ENCODE data around the gene PML.
"Not testable (repeated sequence)": the region's sequence is repeated elsewhere in the genome, so short reads cannot be mapped to it uniquely, and the experiment has no call there.

Gene PML

DNA sequence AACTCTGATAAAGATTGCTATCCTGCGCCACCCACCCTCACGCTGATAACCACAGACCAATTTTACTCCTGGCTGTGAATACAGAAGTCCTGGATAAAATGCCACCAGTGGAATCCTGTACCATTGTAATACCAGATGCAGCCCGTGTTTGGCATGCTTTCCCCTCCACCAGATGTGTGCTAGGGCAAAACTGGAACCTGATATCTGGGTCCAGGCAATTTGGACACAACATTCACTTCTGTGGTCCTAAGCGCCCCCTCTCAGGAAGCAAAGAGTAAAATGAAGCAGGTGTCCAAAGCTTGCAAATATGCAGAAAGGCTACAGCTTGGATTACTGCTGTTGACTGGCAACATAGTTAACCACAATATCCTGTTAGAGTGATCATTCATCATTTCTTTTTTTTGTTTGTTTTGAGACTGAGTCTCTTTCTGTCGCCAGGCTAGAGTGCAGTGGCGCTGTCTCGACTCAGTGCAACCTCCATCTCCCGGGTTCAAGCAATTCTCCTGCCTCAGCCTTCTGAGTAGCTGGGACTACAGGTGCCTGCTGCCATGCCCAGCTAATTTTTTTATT, 35.4 kb upstream of the PML start:
- DNase-seq (ENCODE audit: low read depth in 2 of 2): no peak

DNA sequence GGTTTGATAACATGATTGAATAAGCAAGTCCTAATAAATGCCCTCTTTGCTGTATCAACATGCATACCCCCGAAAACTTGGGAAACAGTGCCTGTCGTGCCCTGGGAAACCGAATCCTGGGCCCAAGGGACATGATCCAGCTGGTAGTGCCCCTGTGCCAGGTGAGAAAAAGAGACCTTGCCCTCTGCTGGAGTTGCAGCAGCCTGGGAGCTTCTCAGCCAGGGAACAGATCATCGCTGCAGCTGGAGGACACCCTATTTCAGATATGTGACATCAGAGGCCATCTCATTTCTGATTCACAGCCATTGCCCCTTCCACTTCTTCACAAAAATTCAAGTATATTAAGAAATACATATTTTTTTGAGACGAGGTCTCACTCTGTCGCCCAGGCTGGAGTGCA, 34.7 kb upstream of the PML start:
- DNase-seq (ENCODE audit: low read depth in 2 of 2): no peak

DNA sequence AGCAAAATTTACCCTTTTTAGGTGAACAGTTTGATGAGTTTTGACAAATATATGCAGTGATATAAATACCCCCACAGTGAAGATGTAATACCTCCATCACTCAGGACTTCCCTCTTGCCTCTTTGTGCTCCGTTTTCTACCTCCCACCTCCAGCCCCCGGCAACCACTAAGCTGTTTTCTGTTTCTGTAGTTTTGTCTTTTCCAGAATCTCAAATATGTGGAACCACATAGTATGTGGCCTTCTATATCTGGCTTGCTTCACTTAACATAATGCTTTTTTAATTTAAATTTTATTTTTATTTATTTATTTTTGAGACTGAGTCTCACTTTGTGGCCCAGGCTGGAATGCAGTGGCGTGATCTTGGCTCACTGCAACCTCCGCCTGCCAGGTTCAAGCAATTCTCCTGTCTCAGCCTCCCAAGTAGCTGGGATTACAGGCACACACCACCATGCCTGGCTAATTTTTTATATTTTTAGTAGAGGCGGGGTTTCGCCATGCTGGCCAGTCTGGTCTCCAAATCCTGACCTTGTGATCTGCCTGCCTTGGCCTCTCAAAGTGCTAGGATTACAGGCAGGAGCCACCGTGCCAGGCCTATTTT, 33.9 kb upstream of the PML start:
- DNase-seq (ENCODE audit: low read depth in 2 of 2): not testable (repeated sequence)

DNA sequence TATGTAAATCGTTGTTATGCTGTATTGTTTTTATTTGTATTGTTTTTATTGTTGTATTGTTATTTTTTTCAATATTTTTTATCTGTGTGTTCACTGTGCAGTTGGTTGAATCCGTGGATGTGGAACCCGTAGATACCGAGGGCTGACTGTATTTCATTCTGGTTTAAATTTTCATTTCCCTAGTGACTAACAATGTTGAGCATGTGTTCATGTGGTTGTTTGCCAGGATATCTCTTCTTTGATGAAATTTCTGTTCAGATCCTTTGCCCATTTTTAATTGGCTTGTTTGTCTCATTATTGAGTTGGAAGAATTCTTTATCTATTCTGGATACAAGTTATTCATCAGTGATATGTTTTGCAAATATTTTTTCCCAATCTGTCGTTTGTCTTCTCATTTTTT, 32.1 kb upstream of the PML start:
- no peak for DNase-seq (ENCODE audit: low read depth in 2 of 2)

DNA sequence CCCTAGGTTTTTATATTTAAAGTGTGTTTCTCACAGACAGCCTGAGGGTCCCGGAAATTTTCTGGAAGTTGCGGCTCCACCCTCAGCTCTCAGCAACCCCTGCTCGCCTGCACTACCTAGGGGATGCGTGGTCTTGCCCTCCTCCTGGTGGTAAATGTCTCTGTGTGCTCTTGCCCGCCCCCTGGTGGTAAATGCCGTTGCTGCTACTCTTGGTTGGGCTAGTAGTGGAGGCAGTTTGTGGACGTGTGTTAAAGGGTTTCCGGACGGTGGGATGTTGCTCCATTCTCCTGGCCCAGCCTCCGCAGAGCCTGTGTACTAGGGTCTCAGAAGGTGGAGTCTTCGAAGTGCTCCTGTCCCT, 29.8 kb upstream of the PML start:
- peak; percentile 60 to 69 for DNase-seq (ENCODE audit: low read depth in 2 of 2)

DNA sequence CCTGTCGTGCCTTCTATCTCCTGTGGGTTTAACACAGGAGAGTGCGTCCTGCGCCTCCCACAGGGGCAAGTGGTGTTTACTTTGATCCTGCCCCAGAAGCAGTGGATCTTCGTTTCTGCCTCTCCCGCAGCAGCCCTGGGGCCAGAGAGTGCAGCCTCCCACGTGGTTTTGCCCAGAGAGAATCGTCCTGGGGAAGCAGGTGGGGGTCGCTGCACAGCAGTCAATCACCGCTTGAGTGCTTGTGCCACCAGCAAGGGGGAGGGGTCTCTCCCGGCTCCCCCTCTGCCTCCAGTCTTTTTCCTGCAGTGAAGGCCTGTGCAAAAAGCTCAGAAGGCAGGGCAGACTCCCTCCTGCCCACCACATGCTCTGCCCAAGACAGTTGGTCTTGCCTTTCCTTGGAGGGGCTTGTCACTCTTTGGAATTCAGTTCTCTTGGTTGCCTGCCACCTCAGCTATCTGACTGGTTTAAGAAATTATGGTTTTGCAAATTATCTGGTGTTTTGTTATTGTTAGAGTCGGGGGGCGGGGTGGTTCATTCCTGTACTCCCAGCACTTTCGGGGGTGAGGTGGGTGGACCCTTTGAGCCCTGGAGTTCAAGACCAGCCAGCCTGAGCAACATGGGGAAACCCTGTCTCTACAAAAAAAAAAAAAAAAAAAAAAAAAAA, 29.3 kb upstream of the PML start:
- no peak for DNase-seq (ENCODE audit: low read depth in 2 of 2)

DNA sequence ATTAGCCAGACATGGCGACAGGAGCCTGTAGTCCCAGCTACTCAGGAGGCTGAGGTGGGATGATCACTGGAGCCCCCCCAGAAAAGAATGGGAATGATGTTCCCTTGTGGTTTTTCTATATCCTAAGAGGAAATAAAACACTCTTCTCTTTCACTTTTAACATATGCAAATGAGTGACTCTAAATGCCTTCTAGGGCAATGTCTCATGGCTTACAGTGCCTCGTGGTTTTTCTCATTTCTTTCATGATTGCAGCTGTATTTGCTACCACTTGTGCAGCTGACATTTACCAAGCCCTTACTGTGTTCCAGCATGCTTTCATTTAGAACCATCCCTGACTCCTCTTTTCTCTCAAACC, 28.8 kb upstream of the PML start:
- no peak for DNase-seq (ENCODE audit: low read depth in 2 of 2)

DNA sequence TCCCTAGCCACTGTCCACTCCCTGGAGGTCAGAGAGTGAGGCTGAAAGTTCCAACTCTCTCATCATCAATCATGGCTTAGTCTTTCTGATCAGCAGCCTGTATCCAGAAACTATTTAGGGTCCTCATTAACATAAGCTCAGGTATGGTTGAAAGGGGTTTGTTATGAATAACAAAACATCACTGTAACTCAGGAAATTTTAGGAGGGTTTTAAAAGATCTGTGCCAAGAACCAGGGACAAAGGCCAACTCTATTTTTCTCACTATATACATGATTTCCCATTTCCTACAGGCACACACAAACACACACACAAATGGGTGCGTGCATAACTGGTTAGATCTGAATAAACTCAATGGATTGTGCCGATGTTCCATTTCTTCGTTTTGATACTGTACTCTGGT, 26.1 kb upstream of the PML start:
- DNase-seq (ENCODE audit: low read depth in 2 of 2): no peak

DNA sequence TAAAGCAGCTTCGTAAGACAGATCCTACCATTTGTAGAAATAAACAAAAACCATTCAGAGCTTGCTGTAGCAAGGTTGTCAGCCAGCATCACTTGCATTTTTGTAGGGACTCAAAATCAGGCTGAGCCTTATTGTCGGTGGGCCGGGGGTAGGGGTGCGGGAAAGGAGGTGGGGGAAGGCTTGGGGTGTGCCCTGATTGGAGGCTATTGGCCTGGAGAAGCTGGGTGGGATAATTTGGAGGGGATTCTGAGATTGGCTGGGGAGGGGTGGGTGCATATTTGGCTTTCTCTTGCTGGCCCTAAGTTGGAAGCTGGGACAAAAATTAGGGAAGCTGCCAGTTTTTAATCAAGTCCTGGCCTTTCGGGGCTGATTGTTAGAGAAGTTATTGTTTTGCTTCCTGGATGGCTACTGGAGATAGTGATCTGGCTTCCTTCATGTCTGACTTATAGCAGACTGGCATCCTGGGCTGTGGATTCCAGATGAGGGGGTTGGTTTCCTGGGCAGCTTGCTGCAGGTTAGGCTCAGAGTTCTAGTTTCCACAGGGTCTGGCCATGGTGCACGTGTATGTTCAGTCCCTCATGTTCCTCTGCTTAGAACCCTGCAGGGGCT, 25.3 kb upstream of the PML start:
- DNase-seq (ENCODE audit: low read depth in 2 of 2): no peak

DNA sequence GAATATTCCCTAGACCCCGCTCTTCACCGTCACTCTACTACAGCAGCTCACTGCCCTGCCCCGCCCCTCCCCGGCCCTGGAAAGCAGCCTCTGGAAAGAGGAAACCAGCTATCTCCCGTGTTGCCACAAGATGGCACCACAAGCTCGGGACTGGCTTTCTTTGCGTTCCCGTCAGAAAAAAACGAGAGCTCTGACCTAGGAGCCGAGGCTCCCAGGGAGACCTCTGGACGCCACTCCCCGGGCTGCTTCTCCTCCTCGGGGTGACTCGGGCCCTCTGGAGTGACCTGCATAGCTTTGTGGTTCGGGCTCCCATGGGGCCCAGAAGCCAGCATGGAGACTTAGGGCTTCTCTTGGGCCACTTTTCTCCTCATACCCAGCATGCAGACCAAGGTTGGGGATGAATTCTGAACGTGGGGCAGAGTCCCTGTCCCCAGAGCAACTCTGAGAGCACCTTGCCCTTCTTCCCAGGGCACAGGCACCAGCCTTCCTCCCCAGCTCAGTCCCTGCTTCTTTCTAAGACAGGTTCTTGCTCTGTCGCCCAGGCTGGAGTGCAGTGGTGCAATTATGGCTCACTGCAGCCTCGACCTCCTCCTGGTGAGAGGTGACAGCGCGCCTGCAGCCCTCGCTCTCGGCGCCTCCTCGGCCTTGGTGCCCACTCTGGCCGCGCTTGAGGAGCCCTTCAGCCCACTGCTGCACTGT, 21.4 kb upstream of the PML start:
- DNase-seq (ENCODE audit: low read depth in 2 of 2): peak; percentile 43 to 47

DNA sequence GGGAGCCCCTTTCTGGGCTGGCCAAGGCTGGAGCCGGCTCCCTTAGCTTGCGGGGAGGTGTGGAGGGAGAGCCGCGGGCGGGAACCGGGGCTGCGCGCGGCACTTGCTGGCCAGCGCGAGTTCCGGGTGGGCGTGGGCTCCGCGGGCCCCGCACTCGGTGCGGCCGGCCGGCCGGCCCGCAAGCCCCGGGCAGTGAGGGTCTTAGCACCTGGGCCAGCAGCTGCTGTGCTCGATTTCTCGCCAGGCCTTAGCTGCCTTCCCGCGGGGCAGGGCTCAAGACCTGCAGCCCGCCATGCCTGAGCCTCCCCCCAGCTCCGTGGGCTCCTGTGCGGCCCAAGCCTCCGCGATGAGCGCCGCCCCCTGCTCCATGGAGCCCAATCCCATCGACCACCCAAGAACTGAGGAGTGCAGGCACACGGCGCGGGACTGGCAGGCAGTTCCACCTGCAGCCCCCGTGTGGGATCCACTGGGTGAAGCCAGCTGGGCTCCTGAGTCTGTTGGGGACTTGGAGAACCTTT, 20.8 kb upstream of the PML start:
- not testable (repeated sequence) for DNase-seq (ENCODE audit: low read depth in 2 of 2)

DNA sequence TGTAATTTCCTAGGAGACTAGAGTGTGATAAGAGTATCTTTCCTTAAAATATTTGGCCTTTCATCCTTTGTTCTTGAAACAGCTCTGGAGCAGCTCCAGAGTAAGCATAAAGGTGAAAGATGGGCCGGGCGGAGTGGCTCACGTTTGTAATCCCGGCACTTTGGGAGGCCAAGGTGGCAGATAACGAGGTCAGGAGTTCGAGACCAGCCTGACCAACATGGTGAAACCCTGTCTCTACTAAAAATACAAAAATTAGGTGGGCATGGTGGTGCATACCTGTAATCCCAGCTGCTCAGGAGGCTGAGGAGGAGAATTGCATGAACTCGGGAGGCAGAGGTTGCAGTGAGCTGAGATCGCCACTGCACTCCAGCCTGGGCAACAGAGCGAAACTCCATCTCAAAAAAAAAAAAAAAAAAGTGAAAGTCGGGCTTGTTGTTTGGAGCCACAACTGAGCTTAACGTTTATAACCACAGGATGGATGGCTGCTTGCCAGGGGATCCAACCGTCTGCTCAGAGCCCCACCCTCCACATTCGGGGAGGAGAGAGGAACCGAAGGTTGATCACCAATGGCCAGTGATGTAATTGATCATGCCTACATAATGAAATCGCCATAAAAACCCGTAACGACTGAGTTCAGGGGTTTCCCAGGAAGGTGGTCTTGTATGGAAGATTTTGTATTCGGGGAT, 18.9 kb upstream of the PML start:
- DNase-seq (ENCODE audit: low read depth in 2 of 2): not testable (repeated sequence)

DNA sequence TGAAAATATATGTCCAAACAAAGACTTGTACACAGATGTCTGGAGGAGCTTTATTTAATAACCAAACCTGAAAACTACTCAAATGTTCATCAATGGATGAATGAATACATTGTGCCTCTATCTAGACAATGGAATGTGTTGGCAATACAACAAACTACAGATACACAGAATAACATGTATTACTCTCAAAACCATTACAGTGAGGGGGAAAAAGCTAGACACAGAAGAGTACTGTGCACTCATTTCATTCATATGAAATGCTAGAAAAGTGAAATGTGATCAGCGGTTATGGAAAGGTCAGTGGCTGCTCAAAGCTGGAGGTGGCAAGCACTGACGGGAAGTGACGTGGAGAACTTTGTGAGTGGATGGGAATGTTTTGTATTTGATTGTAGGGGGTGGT, 15.6 kb upstream of the PML start:
- no peak for DNase-seq (ENCODE audit: low read depth in 2 of 2)

DNA sequence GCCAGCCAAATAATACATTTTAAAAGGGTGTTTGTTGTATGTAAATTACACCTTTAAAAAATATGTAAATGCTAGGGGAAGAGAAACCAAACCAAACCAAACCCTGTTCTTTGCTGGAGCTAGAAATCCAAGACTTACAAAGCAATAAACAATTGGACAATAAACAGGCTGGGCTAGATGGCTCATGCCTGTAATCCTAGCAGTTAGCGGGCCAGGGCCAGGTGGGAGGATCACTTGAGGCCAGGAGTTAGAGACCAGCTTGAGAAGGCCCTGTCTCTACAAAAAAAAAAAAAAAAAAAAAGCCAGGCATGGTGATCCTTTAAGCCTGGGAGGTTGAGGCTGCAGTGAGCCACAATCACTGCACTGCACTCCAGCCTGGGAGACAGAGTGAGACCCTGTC, 14.9 kb upstream of the PML start:
- DNase-seq (ENCODE audit: low read depth in 2 of 2): no peak

DNA sequence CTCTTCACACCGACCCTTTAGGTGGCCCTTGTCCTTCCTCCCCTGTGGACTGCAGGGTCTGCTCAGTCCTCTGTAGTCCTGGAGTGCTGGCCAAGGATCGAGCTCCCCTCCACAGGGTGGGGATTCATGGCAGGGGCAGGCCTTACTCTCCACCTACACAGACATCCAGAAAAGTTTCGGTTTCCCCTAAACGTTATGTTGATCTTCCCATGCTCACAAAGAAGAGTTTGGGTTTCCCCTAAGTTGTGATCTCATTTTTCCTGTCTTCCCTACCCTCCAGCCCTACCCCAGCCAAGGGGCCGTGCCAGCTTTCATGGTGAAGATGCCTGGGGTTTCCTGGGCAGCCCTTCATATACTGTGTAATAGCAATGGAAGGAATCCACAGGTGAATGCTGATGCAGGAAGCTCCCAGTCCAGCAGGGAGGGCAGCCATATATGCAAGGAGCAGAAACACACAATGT, 12.7 kb upstream of the PML start:
- no peak for DNase-seq (ENCODE audit: low read depth in 2 of 2)

DNA sequence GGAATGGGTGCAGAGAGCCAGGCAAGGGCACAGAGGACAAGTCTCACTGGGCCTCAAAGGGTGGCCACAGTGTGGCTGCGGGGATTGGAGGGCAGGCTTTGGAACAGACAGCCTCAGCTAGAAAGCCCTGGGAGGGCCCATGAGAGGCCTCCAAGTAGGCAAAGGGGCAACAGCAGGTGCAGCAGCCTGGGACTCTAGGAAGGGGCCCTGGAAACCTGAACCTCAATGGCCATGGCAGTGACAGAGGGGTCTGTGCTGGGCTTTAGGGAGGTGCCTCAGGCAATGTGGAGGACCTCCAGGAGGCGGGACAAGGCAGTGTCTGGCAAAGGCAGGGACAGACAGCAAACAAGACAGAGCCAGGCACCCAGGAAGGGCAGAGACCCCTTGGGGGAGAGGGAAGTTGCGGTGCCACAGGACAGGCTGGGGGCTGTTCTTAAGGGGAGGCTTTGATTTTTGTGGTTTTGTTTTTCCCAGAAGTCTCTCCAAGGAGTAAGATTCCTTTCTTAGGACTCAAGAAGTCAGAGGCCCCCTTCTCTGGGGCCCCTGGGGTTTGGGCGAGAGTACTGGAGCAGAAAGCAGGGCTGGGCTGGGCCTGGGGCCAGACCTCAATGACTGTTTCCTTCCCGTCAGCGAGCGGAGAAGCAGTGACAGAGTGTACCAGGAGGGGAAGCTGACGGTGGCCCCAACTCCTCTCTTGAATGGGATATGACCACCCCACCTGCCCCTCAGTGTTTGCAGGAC, 12.1 kb upstream of the PML start:
- no peak for DNase-seq (ENCODE audit: low read depth in 2 of 2)

DNA sequence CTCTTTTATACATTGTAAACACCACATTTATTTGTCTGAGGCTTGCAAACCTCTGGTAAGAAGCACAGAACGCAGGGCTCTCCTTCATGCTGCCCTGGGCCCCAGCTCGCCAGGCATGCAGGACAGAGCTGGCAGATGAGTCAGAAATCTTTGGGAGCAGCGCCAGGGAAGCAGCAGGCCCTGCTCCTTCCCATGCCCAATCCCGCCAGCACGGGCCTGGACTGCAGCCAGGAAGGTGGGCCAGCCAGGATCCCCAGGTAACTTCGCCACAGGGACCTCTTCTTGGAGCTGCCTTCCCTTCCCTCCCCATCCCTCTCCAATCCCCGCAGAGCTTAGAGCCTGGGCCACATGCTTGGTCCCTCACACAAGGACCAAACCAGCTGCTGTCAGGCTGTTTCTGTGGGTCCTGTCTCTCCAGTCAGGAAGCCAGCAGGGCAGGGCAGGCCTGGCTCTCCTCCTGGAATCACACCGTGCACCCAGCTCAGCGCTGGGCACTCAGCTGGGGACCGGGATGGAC, 11.2 kb upstream of the PML start:
- no peak for DNase-seq (ENCODE audit: low read depth in 2 of 2)

DNA sequence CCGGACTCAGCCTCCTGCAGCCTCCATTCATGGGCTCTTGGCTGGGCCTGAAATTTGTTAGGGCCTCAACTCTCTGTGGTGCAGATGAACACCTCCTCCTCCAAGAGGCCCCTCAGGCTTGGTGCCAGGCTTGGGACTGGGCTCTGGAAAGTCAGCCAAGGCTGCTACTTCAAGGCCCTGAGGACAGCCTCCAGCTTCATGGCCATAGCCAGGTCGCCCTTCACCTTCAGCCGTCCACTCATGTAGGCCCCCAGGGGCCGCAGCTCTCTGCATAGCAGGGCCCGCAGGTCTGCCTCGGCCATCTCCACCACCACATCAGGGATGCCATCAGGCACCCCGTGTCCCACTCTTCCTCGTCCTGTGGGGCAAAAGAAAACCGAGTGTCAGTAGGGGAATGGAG, 10.7 kb upstream of the PML start:
- DNase-seq (ENCODE audit: low read depth in 2 of 2): no peak

DNA sequence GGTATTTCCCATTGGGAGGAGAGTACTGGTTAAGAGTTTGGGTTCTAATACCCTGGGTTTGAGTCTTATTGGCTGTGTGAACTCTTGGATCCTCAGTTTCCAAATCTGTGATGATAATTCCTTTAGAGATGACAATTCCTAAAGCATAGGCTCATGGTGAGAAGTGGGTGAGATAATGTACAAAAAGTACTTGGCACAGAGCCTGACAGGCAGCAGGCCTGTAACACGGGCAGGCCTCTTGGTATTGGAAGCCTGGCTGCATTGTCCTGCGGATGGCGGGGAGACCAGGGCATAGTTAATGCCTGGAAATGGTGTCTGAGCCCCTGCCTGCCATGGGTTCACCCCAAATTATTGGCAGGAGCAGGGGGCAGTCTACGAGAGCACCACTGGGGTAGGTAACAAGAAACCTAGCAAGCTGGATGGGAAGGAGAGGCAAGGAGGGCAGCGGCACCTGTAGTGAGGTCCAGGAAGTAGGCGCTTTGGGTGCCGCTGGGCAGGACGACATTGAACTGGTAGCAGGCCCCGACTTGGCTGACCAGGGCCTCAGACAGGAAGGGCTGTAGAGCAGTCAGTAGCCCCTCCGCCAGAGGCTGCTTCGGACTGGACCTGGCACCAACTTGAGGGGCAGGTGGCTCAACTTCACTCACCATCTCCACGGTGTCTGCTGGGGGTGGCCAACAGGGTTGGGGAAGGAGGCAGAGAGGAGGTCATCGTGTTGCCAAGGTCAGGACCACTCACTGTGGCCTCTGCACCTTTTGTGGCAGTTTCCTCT, 10.1 kb upstream of the PML start:
- DNase-seq (ENCODE audit: low read depth in 2 of 2): no peak
